ENCODE measurements around the gene PTPN1. TPM values are rescaled to one million over a fixed set of nuclear protein-coding genes. Genes with fewer than 3 reads are reported as not detected.

The PTPN1 gene
- total RNA-seq, 1 donor from 2014 or later: 43.8 TPM

GRCh38 chr20:50525681-50526080 is 15.5 kb downstream of the PTPN1 start:
- H3K36me3 Mint-ChIP-seq (ENCODE audit: low read depth): no peaks in the 10 kb centered on the region
- DNase-seq (ENCODE audit: low read depth, low spot score): no peak
- no peak overlapping the region for H3K4me3 Mint-ChIP-seq

GRCh38 chr20:50526403-50526989 is 16.3 kb downstream of the PTPN1 start:
- Mint-ChIP-seq H3K27ac (ENCODE audit: unreplicated experiment) (no peak overlapping the region), H3K4me3 (no peak overlapping the region), H3K9me3 (no peaks in the 10 kb centered on the region), H3K36me3 (ENCODE audit: low read depth) (no peaks in the 10 kb centered on the region), H3K27me3 (ENCODE audit: low read depth) (no peaks in the 10 kb centered on the region), H3K4me1 (peaks cover 21% of the 10 kb centered on the region)
- TF ChIP-seq CTCF (conservative IDR thresholded peaks at IDR 0.05): no peak
- no peak for DNase-seq (ENCODE audit: low read depth, low spot score)

More at GRCh38 chr20:50525681-50526080, 15.5 kb downstream of the PTPN1 start:
- Mint-ChIP-seq H3K27me3 (ENCODE audit: low read depth) (no peaks in the 10 kb centered on the region), H3K4me1 (peaks cover 29% of the 10 kb centered on the region), H3K9me3 (no peaks in the 10 kb centered on the region), H3K27ac (ENCODE audit: unreplicated experiment) (no peak overlapping the region)
- no peak for TF ChIP-seq CTCF (conservative IDR thresholded peaks at IDR 0.05)

- no peaks in the 10 kb centered on the region for H3K36me3 Mint-ChIP-seq (ENCODE audit: low read depth)
- DNase-seq (ENCODE audit: low read depth, low spot score): no peak
- peaks cover 22% of the 10 kb centered on the region for H3K4me1 Mint-ChIP-seq
- TF ChIP-seq CTCF (conservative IDR thresholded peaks at IDR 0.05): no peak
- H3K4me3 Mint-ChIP-seq: no peak overlapping the region
- H3K27ac Mint-ChIP-seq (ENCODE audit: unreplicated experiment): no peak overlapping the region
- H3K27me3 Mint-ChIP-seq (ENCODE audit: low read depth): no peaks in the 10 kb centered on the region
- no peaks in the 10 kb centered on the region for H3K9me3 Mint-ChIP-seq
Observed at GRCh38 chr20:50527068-50527605, 17.0 kb downstream of the PTPN1 start.

GRCh38 chr20:50528129-50528528 is 17.9 kb downstream of the PTPN1 start:
- no peaks in the 10 kb centered on the region for H3K27me3 Mint-ChIP-seq (ENCODE audit: low read depth)
- no peaks in the 10 kb centered on the region for H3K36me3 Mint-ChIP-seq (ENCODE audit: low read depth)
- no peak for TF ChIP-seq CTCF (conservative IDR thresholded peaks at IDR 0.05)
- H3K9me3 Mint-ChIP-seq: no peaks in the 10 kb centered on the region
- no peak for DNase-seq (ENCODE audit: low read depth, low spot score)
- no peak overlapping the region for H3K27ac Mint-ChIP-seq (ENCODE audit: unreplicated experiment)
- no peak overlapping the region for H3K4me3 Mint-ChIP-seq
- H3K4me1 Mint-ChIP-seq: peaks cover 18% of the 10 kb centered on the region

GRCh38 chr20:50528804-50529351 is 18.7 kb downstream of the PTPN1 start:
- TF ChIP-seq CTCF (conservative IDR thresholded peaks at IDR 0.05): no peak
- H3K4me1 Mint-ChIP-seq: peaks cover 11% of the 10 kb centered on the region
- H3K9me3 Mint-ChIP-seq: no peaks in the 10 kb centered on the region
- H3K4me3 Mint-ChIP-seq: no peak overlapping the region
- DNase-seq (ENCODE audit: low read depth, low spot score): no peak
- H3K36me3 Mint-ChIP-seq (ENCODE audit: low read depth): no peaks in the 10 kb centered on the region
- H3K27me3 Mint-ChIP-seq (ENCODE audit: low read depth): no peaks in the 10 kb centered on the region
- H3K27ac Mint-ChIP-seq (ENCODE audit: unreplicated experiment): no peak overlapping the region

Data from neural crest cell (in vitro differentiated cells).